Measurements from ENCODE around the gene TPO.
"Not testable (repeated sequence)": the region's sequence is repeated elsewhere in the genome, so short reads cannot be mapped to it uniquely, and the experiment has no call there.

The TPO gene

DNA sequence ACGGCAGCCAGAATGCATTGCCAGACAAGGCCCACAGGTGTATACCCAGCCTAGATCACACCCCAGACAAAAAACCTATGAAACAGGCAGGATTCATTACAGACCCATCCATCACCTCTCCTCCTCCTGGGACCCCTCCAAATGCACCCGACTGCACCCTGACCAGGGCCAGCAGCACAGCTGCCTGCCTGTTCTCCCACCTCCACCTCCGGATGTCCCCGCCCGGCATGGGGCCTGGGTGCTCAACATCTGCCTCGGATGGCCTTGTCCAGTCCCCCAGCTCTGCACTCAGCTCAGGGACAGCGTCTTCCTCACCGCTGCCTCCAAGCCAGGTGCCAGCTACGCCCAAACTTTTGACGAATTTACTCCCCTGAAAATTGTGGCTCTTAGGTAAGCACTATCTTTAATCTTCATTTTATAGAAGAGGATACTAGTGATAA lies 91.1 kb downstream of the TPO start:
- no peak for DNase-seq

DNA sequence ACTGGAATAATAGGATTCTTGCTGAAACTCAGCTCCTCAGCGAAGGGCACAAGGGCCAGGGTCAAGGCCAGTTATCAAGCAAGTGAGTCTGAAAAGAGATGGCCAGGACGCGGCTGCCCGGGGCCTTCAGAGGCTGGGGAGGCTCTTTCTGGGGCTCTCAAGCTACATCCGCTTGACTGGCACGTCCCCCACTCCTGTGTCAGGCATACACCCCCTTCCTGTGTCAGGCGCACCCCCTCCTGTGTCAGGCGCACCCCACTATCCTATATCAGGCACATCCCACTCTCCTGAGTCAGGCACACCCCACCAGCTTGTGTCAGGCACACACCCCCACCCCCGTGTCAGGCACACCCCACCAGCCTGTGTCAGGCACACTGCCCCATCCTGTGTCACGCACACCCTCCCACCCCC lies 91.8 kb downstream of the TPO start:
- no peak for DNase-seq

DNA sequence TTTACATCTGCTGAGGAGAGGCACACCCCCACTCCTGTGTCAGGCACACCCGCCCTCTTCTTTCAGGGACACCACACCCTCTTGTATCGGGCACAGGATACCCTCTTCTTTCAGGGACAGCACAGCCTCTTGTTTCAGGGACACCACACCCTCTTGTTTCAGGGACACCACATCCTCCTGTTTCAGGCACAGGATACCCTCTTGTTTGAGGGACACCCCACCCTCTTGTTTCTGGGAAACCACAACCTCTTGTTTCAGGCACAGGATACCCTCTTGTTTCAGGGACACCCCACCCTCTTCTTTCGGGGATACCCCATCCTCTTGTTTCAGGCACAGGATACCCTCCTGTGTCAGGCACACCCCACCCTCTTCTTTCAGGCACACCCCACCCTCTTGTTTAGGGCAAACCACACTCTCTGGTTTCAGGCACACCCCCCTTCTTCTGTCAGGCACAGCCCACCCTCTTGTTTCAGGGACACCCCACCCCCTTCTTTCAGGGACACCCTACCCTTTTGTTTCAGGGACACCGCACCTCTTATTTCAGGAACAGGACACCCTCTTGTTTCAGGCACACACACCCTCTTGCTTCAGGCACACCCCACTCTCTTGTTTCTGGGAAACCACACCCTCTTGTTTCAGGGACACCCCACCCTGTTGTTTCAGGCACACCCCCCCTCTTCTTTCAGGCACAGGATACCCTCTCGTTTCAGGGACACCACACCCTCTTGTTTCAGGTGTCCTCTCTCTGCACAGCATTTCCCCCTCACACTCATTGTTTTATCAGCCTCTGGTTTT lies 96.2 kb downstream of the TPO start:
- no peak for DNase-seq

DNA sequence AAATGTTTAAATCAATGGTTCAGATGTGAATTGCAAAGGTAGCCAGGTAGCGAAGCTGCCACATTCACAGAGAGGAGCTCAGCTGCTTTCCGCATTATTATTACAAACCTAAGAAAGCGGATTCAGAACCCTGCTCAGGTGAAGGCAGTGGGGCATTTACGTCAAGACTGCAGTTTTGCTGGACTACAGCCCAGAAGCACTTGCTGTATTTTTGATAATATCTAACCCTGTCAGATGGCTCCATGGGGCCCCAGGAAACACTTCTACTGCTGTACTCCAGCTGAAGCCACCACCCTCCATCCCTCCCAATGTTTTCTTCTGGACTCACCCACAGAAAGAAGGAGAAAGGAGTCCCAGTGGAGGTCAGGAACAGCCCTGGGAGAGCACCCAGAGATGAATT lies 96.9 kb downstream of the TPO start:
- DNase-seq = no peak

DNA sequence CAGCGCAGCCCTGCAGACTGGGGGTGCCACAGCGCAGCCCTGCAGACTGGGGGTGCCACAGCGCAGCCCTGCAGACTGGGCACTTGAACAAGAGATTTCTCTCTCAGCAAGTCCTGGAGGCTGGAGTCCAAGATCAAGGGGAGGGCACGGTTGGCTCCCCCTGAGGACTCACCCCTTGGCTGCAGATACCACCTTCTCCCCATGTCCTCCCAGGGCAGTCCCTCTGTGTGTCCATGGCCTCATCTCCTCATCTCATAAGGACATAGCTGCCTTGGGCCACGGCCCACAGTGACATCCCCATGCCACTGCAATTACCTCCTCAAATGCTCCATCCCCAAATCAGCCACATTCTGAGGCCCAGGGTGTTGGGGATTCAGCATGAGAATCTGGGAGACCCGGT lies 98.2 kb downstream of the TPO start:
- no peak for DNase-seq

DNA sequence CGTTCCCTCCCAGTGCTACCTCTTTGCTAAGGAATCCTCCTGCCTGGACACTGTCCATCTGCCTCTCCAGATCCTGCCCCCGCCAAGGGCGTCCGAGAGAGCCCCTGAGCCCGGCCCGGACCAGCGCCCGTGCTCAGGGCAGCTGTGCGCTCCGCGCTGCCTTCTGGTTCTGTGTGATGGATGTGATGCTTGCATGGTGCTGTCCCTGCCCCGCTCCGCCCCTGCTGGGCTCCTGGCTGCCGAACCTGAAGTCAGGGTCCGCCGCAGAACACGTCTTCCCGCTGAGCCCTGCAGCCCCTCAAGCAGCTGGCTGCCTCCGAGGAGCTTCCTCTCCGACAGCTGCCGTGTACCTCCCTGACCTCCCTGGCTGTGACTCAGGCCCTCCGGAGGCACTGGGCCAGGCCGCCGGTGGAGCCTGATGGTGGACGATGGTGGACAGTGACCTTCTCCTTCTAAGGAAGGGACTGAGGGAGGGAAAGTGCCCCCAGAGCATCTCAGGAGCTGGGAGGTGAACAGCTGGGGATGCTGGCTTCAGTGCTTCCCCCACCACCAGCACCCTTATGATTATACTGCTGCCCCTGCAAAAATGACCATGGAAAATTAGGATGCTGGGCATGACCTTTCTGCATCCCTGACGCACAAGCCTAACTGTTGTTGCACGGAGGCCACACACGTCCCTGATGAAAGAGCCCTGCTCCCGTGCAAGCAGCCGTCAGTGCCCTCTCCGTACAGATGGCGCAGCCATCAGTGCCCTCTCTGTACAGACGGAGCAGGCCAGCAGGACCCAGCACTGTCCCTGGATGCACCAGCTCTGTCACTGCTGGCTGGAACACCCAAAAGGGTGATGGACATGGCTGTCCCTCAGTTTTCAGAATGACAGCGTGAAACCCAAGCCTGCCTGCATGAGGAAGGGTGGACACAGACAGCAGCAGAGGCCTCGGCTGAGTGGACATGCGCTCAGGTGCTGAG lies 99.3 kb downstream of the TPO start:
- DNase-seq = no peak

DNA sequence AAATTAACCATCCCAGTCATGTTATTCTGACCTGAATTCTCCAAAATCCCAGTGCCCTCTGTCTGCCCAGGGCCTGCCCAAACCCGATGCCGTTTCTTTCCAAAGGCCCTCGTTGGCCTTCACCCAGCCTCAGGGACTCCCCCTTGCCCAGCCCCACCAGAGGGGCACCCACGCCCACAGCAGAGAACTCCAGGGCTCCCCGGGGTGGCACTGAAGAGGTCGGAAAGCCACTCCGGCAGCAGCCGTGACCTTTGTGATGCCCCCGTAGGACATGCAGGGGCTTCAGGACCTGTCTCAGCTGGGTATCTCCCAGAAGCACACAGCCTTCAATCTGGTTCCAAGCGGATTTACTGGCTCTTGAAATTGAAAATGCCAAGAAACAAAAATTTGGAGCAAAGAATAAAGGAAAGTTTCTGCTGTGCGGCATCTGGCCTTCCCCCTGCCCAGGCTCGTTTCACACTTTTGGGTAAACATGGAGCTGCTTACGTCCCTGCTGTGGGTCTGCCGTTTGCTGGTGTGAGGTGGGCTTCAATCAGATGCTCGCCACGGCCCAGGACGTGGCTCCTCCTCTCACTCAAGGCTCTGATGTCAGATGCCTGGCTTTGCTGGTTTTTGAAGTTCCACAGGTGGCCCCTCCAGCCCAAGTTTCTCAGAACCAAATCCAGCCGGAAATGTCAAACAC lies 101.3 kb downstream of the TPO start:
- DNase-seq = no peak

DNA sequence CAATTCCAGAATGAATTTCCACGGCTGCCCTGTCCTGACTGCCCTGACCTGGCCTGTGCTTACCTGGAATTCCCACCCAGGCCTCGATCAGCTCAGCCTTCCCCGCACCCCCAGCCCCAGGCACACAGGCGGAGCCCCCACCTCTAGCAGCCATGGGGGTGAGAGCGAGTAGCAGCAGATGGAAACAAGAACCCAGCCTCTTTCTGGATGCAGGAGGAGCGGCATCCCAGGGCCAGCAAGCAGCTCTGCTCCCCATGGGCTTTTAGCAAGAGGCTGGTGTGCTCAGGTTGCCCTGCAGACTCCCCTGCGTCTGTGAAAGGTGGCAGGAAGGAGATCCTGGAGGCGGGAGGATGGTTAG lies 101.8 kb downstream of the TPO start:
- no peak for DNase-seq

DNA sequence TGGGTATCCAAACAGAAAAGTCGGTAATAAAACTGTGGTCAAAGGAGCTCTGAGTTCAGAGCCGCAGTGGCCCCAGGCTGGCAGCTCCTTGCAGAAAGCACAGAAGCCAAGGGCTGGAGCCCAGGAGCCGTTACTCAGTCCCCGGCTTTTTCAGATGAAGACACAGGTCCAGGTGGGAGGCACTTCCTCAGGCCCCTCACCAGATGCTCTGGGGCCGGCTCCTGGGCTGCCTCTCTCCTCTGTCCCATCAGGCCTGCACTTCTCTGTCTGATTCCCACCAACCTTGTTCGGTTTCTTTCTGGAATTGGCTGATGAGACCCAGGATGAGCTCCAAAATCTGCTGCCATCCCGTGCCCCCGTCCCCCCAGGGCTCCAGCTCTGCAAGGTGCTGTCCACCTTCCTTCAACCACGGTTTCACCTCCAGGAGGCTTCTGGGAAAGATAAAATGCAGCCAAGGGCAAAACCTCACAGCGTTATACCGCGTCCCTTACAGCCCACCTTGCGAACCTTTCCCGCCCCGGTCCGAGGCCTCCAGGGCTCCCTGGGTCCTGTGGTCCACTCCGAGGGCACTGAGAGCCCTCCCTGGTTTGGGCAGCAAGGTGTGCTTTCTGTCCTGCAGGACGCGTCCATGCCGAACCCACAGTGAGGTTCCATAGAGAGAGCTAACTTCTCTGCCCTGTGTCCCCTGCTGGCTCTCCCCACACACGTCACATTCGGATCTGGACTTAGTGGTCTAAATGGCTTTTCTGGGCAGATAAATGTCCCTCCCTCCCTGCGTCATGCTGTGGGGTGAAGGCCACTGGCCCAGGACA lies 102.9 kb downstream of the TPO start:
- DNase-seq = no peak

DNA sequence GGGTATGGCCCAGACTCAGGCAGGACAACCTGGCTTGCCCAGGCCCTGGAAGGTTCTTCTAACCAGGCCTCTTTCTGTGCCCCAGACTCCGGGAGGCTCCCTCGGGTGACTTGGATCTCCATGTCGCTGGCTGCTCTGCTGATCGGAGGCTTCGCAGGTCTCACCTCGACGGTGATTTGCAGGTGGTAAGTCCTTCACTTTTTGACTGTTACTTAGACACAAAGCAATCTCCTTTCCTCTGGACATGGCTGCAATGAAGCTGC lies 103.5 kb downstream of the TPO start:
- DNase-seq = no peak

DNA sequence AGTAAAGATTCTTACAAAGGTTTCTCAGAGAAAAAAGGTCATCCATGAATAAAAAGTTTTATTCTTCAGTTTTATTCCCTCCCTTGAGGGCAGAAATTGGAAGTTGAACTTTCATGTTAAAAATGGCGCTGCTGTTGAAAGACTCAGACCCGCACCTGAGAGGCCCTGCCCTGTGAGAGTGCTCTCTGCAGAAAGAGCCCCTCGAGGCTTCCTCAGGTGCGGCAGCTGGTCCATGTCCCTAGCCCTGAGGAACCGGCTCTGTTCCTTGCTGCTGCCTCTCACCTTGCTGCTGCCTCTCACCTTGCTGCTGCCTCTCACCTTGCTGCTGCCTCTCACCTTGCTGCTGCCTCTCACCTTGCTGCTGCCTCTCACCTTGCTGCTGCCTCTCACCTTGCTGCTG lies 104.0 kb downstream of the TPO start:
- DNase-seq = not testable (repeated sequence)

DNA sequence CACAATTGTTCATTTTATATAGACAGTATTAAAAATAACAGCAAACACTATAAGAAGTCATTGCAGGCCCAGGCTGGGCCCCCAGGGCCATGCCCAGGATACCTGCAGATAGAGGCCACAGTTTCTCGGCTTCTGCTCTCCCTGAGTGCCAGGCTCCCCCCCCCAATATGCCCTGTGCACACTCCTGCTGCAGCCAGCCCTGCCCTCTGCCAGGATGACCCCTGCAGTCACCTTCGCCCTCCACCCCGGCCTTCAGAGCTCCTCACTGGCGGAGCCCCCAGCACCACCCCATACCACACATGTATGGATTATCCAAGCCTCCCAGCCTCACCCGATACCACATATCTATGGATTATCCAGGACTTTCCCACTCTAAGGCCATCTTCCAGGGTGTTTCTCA lies 104.5 kb downstream of the TPO start:
- DNase-seq = no peak

DNA sequence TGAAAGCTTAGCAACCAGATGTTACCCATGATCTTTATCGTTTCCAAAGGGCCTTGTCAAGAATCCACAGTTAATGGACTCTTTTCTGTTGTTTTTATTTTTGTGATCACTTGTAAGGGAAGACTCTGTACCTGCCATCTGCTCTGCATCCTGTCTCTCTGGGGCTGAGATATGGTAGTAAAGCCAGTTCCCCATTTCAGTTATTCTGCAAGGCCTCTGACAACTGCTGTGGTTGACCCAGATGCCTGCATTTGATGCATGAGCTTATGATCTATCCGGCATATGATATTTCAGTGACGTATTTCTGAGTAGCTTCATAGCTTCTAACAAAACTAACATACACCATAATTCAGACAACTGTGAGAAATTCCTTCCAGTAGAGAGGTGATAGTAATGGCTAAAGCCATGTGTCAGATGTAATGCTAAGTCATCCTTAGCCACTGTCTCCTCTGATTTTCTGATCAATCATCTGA lies 105.1 kb downstream of the TPO start:
- DNase-seq = no peak

DNA sequence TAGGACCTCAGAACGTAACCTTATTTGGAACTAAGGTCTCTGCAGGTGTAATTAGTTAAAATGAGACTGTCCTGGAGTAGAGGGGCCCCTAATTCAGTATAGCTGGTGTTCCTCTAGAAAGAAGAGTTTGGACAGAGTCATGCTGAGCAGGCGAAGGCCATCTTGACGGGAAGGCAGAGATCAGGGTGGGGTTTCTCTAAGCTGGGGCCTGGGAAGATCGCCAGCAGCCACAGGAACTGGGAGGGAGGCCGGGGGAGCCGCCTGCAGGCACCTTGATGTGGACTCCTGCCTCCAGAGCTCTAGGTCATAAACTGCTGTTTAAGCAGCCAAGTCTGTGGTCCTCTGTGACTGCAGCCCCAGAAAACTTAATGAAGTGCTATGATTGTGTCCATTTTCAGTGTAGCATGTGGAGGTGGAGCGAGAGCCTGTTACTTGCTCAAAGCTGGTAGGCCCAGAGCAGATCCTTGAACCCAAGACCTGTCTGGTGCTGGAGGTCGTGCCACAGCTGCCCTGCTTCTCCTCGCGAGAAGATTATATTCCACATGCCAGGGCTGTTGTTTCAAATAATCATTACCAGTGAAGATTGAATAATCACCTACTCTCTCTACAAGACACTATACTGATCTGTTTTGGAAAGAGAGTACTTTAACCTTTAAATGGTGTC lies 105.7 kb downstream of the TPO start:
- no peak for DNase-seq

DNA sequence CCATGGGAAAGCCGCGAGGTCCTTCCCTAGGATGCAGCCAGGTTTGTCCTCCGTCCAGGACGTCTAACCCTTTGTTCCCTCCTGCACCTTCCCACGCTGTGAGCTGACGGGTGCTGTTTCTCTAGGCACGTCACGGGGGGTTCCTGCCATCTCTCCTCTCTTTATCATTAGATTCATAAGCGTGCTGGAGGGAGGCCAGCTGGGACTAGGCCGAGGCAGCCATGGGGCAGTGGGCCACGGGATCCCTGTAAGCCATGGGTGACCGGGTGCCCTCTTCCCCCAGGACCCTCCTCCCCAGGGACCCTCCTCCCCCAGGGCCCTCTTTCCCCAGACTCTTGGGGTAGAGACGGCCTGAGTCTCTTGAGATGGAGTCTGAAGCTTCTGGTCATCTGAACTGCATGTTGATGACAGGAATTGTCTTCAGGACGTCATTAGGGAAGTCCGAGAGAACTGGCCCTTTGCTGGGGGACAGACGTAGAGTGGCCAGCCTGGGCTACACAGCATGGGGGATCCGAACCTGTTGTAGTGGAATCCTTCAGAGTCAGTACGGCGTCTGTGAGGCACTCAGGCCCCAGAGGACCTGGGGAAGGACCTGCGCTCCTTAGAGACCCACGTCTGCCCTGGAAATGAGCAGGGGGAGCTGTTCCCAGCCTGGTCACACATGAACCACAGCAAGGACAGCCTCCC lies 108.1 kb downstream of the TPO start:
- no peak for DNase-seq

DNA sequence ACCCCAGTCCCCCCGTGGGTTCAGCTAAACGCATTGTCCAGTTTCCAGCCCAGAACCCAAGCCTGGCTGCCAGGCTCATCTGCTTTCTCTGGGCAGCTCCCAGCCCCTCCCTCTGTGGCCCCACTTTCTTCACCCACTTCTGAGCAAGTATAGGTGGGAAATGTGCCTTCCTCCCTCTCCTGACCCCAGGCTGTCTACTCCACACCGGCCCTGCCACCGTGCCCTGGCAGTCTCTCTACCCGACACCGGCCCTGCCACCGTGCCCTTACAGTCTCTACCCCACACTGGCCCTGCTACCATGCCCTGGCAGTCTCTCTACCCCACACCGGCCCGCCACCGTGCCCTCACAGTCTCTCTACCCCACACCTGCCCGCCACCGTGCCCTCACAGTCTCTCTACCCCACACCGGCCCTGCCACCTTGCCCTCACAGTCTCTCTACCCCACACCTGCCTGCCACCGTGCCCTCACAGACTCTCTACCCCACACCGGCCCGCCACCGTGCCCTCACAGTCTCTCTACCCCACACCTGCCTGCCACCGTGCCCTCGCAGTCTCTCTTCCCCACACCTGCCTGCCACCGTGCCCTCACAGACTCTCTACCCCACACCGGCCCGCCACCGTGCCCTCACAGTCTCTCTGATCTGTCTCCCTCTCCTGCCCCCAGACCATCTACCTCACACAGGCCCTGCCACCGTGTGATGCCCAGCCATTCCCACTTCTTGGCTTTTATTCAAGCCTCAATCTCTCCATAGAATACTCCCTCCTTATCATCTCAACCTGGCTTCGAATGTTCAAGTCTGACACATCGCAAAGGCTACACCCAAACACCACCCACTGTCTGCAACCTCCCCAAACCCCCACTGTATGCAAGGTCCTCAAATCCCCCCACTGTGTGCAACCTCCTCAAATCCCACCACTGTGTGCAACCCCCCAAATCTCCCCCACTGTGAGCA lies 108.9 kb downstream of the TPO start:
- no peak for DNase-seq

DNA sequence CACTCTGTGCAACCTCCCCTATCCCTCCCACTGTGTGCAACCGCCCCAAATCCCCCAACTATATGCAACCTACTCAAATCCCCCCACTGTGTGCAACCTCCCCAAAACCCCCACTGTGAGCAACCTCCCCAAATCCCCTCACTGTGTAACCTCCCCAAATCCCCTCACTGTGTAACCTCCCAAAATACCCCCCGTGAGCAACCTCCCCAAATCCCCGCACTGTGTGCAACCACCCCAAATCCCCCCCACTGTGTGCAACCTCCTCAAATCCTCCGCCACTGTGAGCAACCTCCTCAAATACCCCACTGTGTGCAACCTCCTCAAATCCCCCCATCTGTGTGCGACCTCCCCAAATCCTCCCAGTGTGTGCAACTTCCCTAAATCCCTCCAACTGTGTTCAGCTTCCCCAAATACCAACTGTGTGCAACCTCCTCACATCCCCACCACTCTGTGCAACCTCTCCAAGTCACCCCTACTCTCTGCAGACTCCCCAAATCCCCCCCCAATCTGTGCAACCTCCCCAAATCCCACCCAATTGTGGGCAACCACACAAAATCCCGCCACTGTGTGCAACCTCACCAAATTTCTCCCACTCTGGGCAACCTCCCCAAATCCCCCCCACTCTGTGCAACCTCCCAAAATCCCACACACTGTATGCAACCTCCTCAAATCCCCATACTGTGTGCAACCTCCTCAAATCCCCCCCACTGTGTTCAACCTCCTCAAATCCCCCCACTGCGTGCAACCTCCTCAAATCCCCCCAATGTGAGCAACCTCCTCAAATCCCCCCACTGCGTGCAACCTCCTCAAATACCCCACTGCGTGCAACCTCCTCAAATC lies 114.1 kb downstream of the TPO start:
- DNase-seq = no peak

DNA sequence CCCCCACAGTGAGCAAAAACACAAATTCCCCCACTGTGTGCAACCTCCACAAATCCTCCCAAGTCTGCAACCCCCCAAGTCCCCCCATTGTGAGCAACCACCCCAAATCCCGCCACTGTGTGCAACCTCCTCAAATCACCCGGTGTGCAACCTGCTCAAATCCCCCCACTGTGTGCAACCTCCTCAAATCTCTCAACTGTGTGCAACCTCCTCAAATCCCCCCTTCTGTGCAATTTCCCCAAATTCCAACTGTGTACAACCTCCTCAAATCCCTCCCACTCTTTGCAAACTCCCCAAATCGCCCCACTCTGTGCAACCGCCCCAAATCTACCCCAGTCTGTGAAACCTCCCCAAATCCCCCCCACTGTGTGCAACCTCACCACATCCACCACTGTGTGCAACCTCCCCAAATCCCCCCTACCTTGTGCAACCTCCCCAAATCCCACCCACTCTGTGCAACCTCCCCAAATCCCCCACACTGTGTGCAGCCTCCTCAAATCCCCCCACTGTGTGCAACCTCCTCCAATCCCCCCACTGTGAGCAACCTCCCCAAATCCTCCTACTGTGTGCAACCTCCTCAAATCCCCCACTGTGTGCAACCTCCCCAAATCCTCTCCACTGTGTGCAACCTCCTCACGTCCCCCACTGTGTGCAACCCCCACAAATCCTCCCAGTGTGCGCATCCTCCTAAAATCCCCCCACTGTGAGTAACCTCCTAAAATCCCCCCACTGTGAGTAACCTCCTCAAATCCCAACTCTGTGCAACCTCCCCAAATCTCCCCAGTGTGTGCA lies 115.2 kb downstream of the TPO start:
- DNase-seq = no peak
